Vagina (tissue), 2 donors: ENCODE results near the gene LIMCH1. TPM values are rescaled to one million over a fixed set of nuclear protein-coding genes. Genes with fewer than 3 reads are reported as not detected.

Experiments used
- DNase-seq, 2 donors: peaks; one replicate each; pipeline ENCODE4 v3.0.0-alpha.2; 2017; ENCODE audit errors: extremely low spot score in 2 of 2
- H3K27ac ChIP-seq: fragments of 200-600 bp; sonication (generic); one replicate; pipeline ENCODE4 v1.5.1; 2019
- H3K27me3 ChIP-seq: fragments of 200-600 bp; sonication (generic); one replicate; pipeline ENCODE4 v1.5.1; 2019
- H3K36me3 ChIP-seq, 2 donors: fragments of 200-600 bp; sonication (generic); one replicate each; pipeline ENCODE4 v1.5.1; 2017 to 2019
- H3K4me1 ChIP-seq: fragments of 200-600 bp; sonication (generic); one replicate; pipeline ENCODE4 v1.5.1; 2019
- H3K4me3 ChIP-seq, 2 donors: fragments of 200-600 bp; sonication (generic); 1 replicate in 1 of 2; 2 replicates in 1 of 2; pipeline ENCODE4 v1.5.1; 2016 to 2019
- H3K9me3 ChIP-seq: fragments of 200-600 bp; sonication (generic); one replicate; pipeline ENCODE4 v1.5.1; 2019
- POLR2A ChIP-seq, 2 donors: fragments of 450-650 bp; IDR thresholded peaks; one replicate each; pipeline ENCODE4 v1.6.1; 2017; ENCODE audit warnings: antibody characterized with exemption in 2 of 2, mild to moderate bottlenecking in 2 of 2, moderate library complexity in 2 of 2
- POLR2AphosphoS5 ChIP-seq, 2 donors: sonication (generic); formaldehyde crosslinking; IDR thresholded peaks; one replicate each; pipeline ENCODE4 v1.9.0; 2017; ENCODE audit warnings: antibody characterized with exemption in 2 of 2, mild to moderate bottlenecking in 2 of 2, low read depth in 1 of 2; ENCODE audit not compliant: insufficient read depth in 1 of 2
- intact Hi-C: fragments of 100-400 bp; cut with DNase I; formaldehyde crosslinking; loops from one replicate; pipeline ENCODE4 v1.15.1; 2023
- total RNA-seq: library from RNA; depleted of rRNA; stranded (reverse); fragments of >200 nt; gene quantifications from one replicate; pipeline ENCODE4 v1.2.3, GENCODE V29; 2016
- TF ChIP-seq, protein P1 (sequence below), 3 experiments: fragments of 450-650 bp in 2 of 3; fragments of 200-600 bp in 1 of 3; sonication (generic) in 1 of 3; IDR thresholded peaks; one replicate each; pipeline ENCODE4 v1.5.1; 2017 to 2019; ENCODE audit warnings: antibody characterized with exemption in 3 of 3, mild to moderate bottlenecking in 2 of 3, moderate library complexity in 2 of 3

The LIMCH1 gene
- total RNA-seq, 1 donor from 2014 or later, result 17.9 TPM

DNA sequence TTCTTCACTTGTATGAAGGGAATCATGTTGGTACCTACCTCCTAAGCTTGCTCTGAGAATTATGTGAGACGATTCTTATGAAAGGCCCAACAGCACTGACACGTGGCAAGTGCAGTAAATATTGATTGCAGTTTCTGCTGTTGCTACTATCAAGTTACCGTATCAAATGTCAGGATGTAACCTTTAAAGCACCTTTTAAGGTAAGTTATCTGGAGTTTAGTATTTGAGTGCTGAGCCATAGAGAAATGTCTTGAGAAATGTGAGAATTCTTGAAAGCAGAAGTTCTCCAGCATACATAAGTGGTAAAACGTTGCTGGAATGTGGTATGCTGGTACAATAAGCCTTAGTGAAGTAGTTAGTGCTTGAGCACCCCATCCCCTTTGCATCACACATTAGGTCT lies 120.2 kb downstream of the LIMCH1 start:
- Histone ChIP-seq H3K9me3 (no peaks in the 10 kb centered on the region), H3K27ac (no peak overlapping the region), H3K4me1 (no peaks in the 10 kb centered on the region), H3K36me3 (no peaks in the 10 kb centered on the region), H3K4me3 (no peak overlapping the region), H3K27me3 (no peaks in the 10 kb centered on the region)
- DNase-seq, result no peak
- TF ChIP-seq, protein P1, sequence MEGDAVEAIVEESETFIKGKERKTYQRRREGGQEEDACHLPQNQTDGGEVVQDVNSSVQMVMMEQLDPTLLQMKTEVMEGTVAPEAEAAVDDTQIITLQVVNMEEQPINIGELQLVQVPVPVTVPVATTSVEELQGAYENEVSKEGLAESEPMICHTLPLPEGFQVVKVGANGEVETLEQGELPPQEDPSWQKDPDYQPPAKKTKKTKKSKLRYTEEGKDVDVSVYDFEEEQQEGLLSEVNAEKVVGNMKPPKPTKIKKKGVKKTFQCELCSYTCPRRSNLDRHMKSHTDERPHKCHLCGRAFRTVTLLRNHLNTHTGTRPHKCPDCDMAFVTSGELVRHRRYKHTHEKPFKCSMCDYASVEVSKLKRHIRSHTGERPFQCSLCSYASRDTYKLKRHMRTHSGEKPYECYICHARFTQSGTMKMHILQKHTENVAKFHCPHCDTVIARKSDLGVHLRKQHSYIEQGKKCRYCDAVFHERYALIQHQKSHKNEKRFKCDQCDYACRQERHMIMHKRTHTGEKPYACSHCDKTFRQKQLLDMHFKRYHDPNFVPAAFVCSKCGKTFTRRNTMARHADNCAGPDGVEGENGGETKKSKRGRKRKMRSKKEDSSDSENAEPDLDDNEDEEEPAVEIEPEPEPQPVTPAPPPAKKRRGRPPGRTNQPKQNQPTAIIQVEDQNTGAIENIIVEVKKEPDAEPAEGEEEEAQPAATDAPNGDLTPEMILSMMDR (IDR thresholded peaks at IDR 0.05), result no peak
- TF ChIP-seq POLR2A (IDR thresholded peaks at IDR 0.05), result no peak
- TF ChIP-seq POLR2AphosphoS5 (IDR thresholded peaks at IDR 0.05; ENCODE audit: insufficient read depth in 1 of 2, low read depth in 1 of 2), result no peak
- intact Hi-C loops, result no loop called here

DNA sequence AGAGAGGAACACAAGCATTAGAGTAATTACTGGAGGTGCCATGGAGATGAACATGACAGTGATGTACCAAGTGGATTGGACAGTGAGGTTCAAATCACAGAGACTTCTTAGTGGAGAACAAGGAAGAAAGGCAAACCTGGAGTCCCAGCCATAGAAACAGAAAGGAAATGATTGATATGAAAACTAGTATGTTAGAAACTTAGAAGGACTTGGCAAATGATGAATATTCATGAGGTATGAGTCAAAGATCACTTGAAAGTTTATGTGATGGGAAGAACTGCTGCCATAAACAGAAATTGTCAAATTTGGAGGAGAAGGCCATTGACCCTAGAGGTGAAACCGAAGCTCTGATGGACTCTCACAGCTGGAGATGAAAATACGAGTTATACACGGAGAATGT lies 122.4 kb downstream of the LIMCH1 start:
- intact Hi-C loops, result loop anchor here (5.0 kb wide), 1 partner anchor 378 kb away; no protein-coding TSS in a partner anchor
- no peaks in the 10 kb centered on the region for H3K4me1 ChIP-seq
- DNase-seq, result no peak
- no peaks in the 10 kb centered on the region for H3K27me3 ChIP-seq
- no peaks in the 10 kb centered on the region for H3K36me3 ChIP-seq
- TF ChIP-seq POLR2A (IDR thresholded peaks at IDR 0.05), result no peak
- TF ChIP-seq, protein P1 (IDR thresholded peaks at IDR 0.05), result no peak
- no peak for TF ChIP-seq POLR2AphosphoS5 (IDR thresholded peaks at IDR 0.05; ENCODE audit: insufficient read depth in 1 of 2, low read depth in 1 of 2)
- no peak overlapping the region for H3K4me3 ChIP-seq
- H3K27ac ChIP-seq, result no peak overlapping the region
- no peaks in the 10 kb centered on the region for H3K9me3 ChIP-seq

DNA sequence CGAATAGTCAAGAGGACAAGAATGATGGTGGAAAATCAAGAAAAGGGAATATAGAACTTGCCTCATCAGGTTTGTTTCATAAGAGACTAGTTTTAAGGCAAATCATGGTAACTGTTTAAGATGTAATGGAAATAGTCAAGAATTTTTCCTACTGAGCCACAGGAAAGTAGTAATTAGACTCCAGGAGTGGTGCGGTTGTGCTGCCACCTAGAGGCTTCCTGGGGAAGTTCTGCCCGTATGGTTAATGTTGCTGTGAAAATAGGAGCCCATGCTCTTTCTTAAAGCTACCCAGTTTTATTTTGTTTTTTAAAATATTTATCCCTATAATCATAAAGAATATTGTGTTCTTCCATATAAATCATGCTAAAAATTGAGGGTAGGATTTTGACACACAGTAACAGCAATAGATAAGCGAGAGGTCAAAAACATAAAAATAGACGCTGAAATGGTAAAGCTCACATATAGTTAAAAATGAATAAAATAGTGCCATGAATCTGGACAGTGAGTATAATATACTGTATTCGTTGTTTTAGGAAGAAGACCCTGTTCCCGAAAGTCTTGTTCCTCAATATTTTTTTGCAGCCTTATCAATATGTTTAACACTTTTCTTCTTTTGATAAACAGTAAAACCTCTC lies 123.6 kb downstream of the LIMCH1 start:
- Histone ChIP-seq H3K4me1 (no peaks in the 10 kb centered on the region), H3K36me3 (no peaks in the 10 kb centered on the region), H3K4me3 (no peak overlapping the region), H3K27ac (no peak overlapping the region), H3K9me3 (no peaks in the 10 kb centered on the region), H3K27me3 (no peaks in the 10 kb centered on the region)
- intact Hi-C loops, result loop anchor here (5.0 kb wide), 1 partner anchor 379 kb away; no protein-coding TSS in a partner anchor
- TF ChIP-seq POLR2AphosphoS5 (IDR thresholded peaks at IDR 0.05; ENCODE audit: insufficient read depth in 1 of 2, low read depth in 1 of 2) (peak in 1 of 2 donors; percentile 35), POLR2A (IDR thresholded peaks at IDR 0.05) (no peak)
- TF ChIP-seq, protein P1 (IDR thresholded peaks at IDR 0.05), result peak; percentile 72 to 89 (median 79)
- no peak for DNase-seq

DNA sequence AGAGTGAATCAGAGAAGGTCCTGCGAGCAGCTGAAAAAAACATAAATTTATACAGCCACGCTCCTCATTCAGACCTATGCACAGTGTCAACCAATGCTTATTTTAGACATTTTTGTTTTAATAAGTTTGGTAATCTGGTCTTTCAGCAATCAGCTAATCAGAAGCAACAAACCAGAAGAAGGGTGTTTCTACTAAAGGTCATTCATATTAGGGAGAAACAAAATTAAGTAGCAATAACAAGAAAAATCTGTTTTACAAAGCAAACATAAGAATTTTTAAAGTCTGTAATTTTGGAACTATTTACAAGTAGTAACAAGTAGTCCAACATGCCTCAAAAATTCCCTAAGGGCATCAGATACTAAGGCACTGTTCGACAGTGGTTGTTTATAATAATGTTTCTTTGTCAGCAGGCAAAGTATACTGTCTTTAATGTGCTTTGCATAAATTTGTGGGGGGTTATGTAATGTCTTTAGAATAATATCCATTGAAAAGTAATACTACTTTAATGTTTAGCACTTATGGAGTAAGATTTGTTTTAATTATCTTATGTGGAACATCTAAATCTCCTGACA lies 127.8 kb downstream of the LIMCH1 start:
- no peaks in the 10 kb centered on the region for H3K4me1 ChIP-seq
- H3K27me3 ChIP-seq, result no peaks in the 10 kb centered on the region
- no peaks in the 10 kb centered on the region for H3K36me3 ChIP-seq

More for the DNA sequence above, 127.8 kb downstream of the LIMCH1 start:
- intact Hi-C loops, result no loop called here
- TF ChIP-seq, protein P1 (IDR thresholded peaks at IDR 0.05), result no peak
- TF ChIP-seq POLR2AphosphoS5 (IDR thresholded peaks at IDR 0.05; ENCODE audit: insufficient read depth in 1 of 2, low read depth in 1 of 2) (no peak), POLR2A (IDR thresholded peaks at IDR 0.05) (no peak)
- Histone ChIP-seq H3K27ac (no peak overlapping the region), H3K9me3 (no peaks in the 10 kb centered on the region), H3K4me3 (no peak overlapping the region)
- no peak for DNase-seq
